Fibroblast of lung (primary cell): ENCODE data around the gene CYP4F22. TPM values are rescaled to one million over a fixed set of nuclear protein-coding genes. Genes with fewer than 3 reads are reported as not detected.

Source experiments
- DNase-seq, 2 donors: peaks; one replicate each; pipeline versions ENCODE4 v3.0.0 to v3.0.0-alpha.2; 2010; ENCODE audit warnings: low read depth in 2 of 2
- H2AFZ ChIP-seq: 2 replicates; pipeline ENCODE4 v1.5.1; 2012; ENCODE audit warnings: low read length, control low read depth, inconsistent platforms
- H3K27ac ChIP-seq: 2 replicates; pipeline ENCODE4 v1.5.1; 2011; ENCODE audit warnings: low read length, control low read depth; ENCODE audit not compliant: insufficient read depth
- H3K27me3 ChIP-seq: 2 replicates; pipeline ENCODE4 v1.5.1; 2011; ENCODE audit warnings: mild to moderate bottlenecking, low read length; ENCODE audit not compliant: control insufficient read depth, insufficient read depth
- H3K36me3 ChIP-seq: 2 replicates; pipeline ENCODE4 v1.5.1; 2011; ENCODE audit warnings: low read length; ENCODE audit not compliant: control insufficient read depth, insufficient read depth
- H3K4me1 ChIP-seq: 2 replicates; pipeline ENCODE4 v1.5.1; 2011; ENCODE audit warnings: low read length; ENCODE audit not compliant: control insufficient read depth, insufficient read depth; ENCODE audit errors: extremely low read depth
- H3K4me2 ChIP-seq: 2 replicates; pipeline ENCODE4 v1.5.1; 2011; ENCODE audit warnings: low read length, control low read depth; ENCODE audit not compliant: insufficient read depth; ENCODE audit errors: extremely low read depth
- H3K4me3 ChIP-seq, 4 experiments: fragments of 200-600 bp in 1 of 4; sonication (generic) in 1 of 4; replicated peaks in 1 of 4; 2 replicates each; pipeline ENCODE4 v1.5.1; 2011 to 2016; ENCODE audit warnings: low read length in 4 of 4, low read depth in 3 of 4, mild to moderate bottlenecking in 3 of 4, control low read depth in 2 of 4, inconsistent platforms in 1 of 4, mixed read lengths in 1 of 4; ENCODE audit not compliant: insufficient read depth in 1 of 4; ENCODE audit errors: control extremely low read depth in 1 of 4
- H3K79me2 ChIP-seq: 2 replicates; pipeline ENCODE4 v1.5.1; 2012; ENCODE audit warnings: mild to moderate bottlenecking, low read length, inconsistent platforms; ENCODE audit not compliant: control insufficient read depth, insufficient read depth
- H3K9ac ChIP-seq: 2 replicates; pipeline ENCODE4 v1.5.1; 2011; ENCODE audit warnings: mild to moderate bottlenecking, low read length, control low read depth; ENCODE audit not compliant: insufficient read depth
- H3K9me3 ChIP-seq: 2 replicates; pipeline ENCODE4 v1.5.1; 2012; ENCODE audit warnings: low read depth, low read length; ENCODE audit not compliant: control insufficient read depth, insufficient read depth
- H4K20me1 ChIP-seq: 2 replicates; pipeline ENCODE4 v1.5.1; 2011; ENCODE audit warnings: low read length; ENCODE audit not compliant: control insufficient read depth, insufficient read depth; ENCODE audit errors: extremely low read depth
- CTCF ChIP-seq, 2 donors: IDR thresholded peaks in 1 of 2; conservative IDR thresholded peaks in 1 of 2; 1 replicate in 1 of 2; 2 replicates in 1 of 2; pipeline ENCODE4 v1.5.1; 2011 to 2012; ENCODE audit warnings: low read length in 2 of 2, control low read depth in 1 of 2, inconsistent platforms in 1 of 2, low read depth in 1 of 2, mild to moderate bottlenecking in 1 of 2
- EZH2 ChIP-seq: IDR thresholded peaks from 2 replicates; pipeline ENCODE4 v1.5.1; 2012; ENCODE audit warnings: low read length, control low read depth, mild to moderate bottlenecking; ENCODE audit errors: missing control alignments
- polyA plus RNA-seq, 2 donors: library from polyadenylated mRNA; depleted of rRNA in 1 of 2; stranded (reverse) in 1 of 2; unstranded in 1 of 2; fragments of >200 nt; gene quantifications; 2 replicates each; pipeline ENCODE4 v1.2.1, GENCODE V29; 2011 to 2012; ENCODE audit warnings: missing spikeins in 1 of 2
- total RNA-seq: library from RNA; depleted of rRNA; stranded (reverse); fragments of >200 nt; gene quantifications from 2 replicates; pipeline ENCODE4 v1.2.1, GENCODE V29; 2014

Gene CYP4F22
- total and polyA plus RNA-seq, 2 donors (not counting 1 experiment from before 2014, with no cell fraction given) = not detected

DNA sequence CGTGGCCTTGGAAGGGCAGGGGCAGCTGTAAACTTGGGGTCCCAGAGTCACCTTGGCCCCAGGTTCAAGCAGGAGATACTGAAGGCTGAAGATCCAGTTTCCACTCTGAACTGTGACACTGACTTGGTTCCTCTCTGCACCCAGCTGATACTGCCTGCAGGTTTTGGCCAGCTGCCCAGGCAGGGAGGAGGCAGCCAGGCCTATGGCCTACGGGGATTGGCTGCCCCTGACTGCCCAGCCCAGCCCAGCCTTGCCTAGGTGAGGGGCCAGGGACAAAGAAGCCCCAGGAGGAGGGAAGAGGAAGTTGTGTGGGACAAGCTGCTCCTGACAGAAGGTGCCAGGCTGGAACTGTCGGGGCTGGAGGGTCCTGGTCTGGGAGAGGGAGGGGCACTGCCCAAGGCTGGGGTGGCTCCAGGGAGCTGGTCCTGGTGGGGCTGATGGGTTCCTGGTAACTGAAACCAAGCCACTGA lies 55.0 kb downstream of the CYP4F22 start:
- DNase-seq = no peak
- Histone ChIP-seq H3K4me3 (no peak overlapping the region), H3K36me3 (no peaks in the 10 kb centered on the region), H3K27me3 (no peaks in the 10 kb centered on the region), H3K4me2 (no peak overlapping the region), H3K79me2 (no peaks in the 10 kb centered on the region), H3K4me1 (no peaks in the 10 kb centered on the region), H3K9me3 (no peaks in the 10 kb centered on the region), H3K27ac (no peak overlapping the region), H3K9ac (no peak overlapping the region), H2AFZ (no peak overlapping the region), H4K20me1 (no peaks in the 10 kb centered on the region)
- TF ChIP-seq CTCF (conservative IDR thresholded peaks at IDR 0.05 in 1 of 2, IDR thresholded peaks at IDR 0.05 in 1 of 2; ENCODE audit: low read depth in 1 of 2, low read length in 2 of 2) = no peak
- no peak for TF ChIP-seq EZH2

- no peaks in the 10 kb centered on the region for H4K20me1 ChIP-seq
- H3K4me2 ChIP-seq = no peak overlapping the region
- H3K27me3 ChIP-seq = no peaks in the 10 kb centered on the region
- no peak overlapping the region for H2AFZ ChIP-seq
- no peak for TF ChIP-seq CTCF (conservative IDR thresholded peaks at IDR 0.05 in 1 of 2, IDR thresholded peaks at IDR 0.05 in 1 of 2; ENCODE audit: low read depth in 1 of 2, low read length in 2 of 2)
- TF ChIP-seq EZH2 = no peak
- H3K27ac ChIP-seq = no peak overlapping the region
- H3K4me1 ChIP-seq = no peaks in the 10 kb centered on the region
- H3K36me3 ChIP-seq = no peaks in the 10 kb centered on the region
- H3K4me3 ChIP-seq = no peak overlapping the region
- H3K79me2 ChIP-seq = no peaks in the 10 kb centered on the region
- no peak for DNase-seq
- no peak overlapping the region for H3K9ac ChIP-seq
- no peaks in the 10 kb centered on the region for H3K9me3 ChIP-seq
Measured at GRCh38 chr19:15563931-15564330, 55.6 kb downstream of the CYP4F22 start.

- Histone ChIP-seq H3K9me3 (no peaks in the 10 kb centered on the region), H4K20me1 (no peaks in the 10 kb centered on the region), H3K36me3 (no peaks in the 10 kb centered on the region), H3K9ac (no peak overlapping the region), H3K27me3 (no peaks in the 10 kb centered on the region), H2AFZ (no peak overlapping the region), H3K27ac (no peak overlapping the region), H3K4me2 (no peak overlapping the region), H3K4me3 (no peak overlapping the region), H3K4me1 (no peaks in the 10 kb centered on the region), H3K79me2 (no peaks in the 10 kb centered on the region)
- DNase-seq = no peak
- no peak for TF ChIP-seq EZH2
- TF ChIP-seq CTCF (conservative IDR thresholded peaks at IDR 0.05 in 1 of 2, IDR thresholded peaks at IDR 0.05 in 1 of 2; ENCODE audit: low read depth in 1 of 2, low read length in 2 of 2) = no peak
Measured at GRCh38 chr19:15564534-15565168, 56.3 kb downstream of the CYP4F22 start.
